NCI-H128 (cell line): ENCODE results near the gene TNFRSF6B.

Source experiments
- DNase-seq: peaks from one replicate; lab custom pipeline; 2025; ENCODE audit not compliant: unreplicated experiment; lab: John Stamatoyannopoulos, UW

The TNFRSF6B gene

GRCh38 chr20:63695424-63696305, 787 bp upstream of the TNFRSF6B start:
- no peak for DNase-seq

- DNase-seq, result no peak
Measured at GRCh38 chr20:63696306-63696627, 185 bp upstream of the TNFRSF6B start.

GRCh38 chr20:63697357-63697867, 960 bp downstream of the TNFRSF6B start:
- DNase-seq, result no peak

- no peak for DNase-seq
Measured at GRCh38 chr20:63697868-63698545, 1.6 kb downstream of the TNFRSF6B start.

- no peak for DNase-seq
Measured at GRCh38 chr20:63698739-63699465, 2.5 kb downstream of the TNFRSF6B start.

- no peak for DNase-seq
Measured at GRCh38 chr20:63699466-63700198, 3.2 kb downstream of the TNFRSF6B start.

GRCh38 chr20:63700199-63701050, 4.0 kb downstream of the TNFRSF6B start:
- DNase-seq, result no peak

GRCh38 chr20:63701051-63701328, 4.5 kb downstream of the TNFRSF6B start:
- DNase-seq, result no peak

- DNase-seq, result no peak
Measured at GRCh38 chr20:63701329-63702035, 5.0 kb downstream of the TNFRSF6B start.

GRCh38 chr20:63702036-63702665, 5.7 kb downstream of the TNFRSF6B start:
- DNase-seq, result no peak

GRCh38 chr20:63702751-63703470, 6.5 kb downstream of the TNFRSF6B start:
- no peak for DNase-seq

GRCh38 chr20:63703471-63703975, 7.1 kb downstream of the TNFRSF6B start:
- DNase-seq, result no peak

GRCh38 chr20:63703976-63704748, 7.7 kb downstream of the TNFRSF6B start:
- no peak for DNase-seq

GRCh38 chr20:63704749-63705117, 8.3 kb downstream of the TNFRSF6B start:
- DNase-seq, result no peak

GRCh38 chr20:63705232-63706026, 9.0 kb downstream of the TNFRSF6B start:
- no peak for DNase-seq

GRCh38 chr20:63706027-63706695, 9.7 kb downstream of the TNFRSF6B start:
- no peak for DNase-seq
